ENCODE results near the gene NUDT11. TPM values are rescaled to one million over a fixed set of nuclear protein-coding genes. Genes with fewer than 3 reads are reported as not detected.
"Not testable (repeated sequence)": the region's sequence is repeated elsewhere in the genome, so short reads cannot be mapped to it uniquely, and the experiment has no call there.

The NUDT11 gene
- total and polyA plus RNA-seq, 10 of the 15 experiments (the other 5 are each of a cell fraction or from before 2014, with no cell fraction given) = 0.06 TPM; not detected in 9

DNA sequence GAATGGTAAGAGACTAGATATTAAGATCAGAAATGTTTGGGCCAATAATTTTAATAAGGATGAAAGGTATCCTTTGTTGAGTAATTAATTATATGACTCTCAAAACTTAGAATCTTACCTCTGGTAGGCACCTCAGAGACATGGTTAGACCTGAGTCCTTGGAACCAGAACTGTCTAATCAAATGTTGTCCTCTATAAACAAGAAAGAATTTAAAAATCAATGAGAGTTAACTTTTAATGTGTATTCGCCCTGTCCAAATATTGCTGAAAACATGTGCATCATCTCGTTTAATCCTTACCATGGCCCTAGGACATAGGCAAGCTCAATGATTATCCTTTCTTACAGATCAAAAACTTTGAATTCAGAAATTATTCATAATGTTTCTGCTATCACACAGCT, 24.0 kb upstream of the NUDT11 start (continued):
- no peak for TF ChIP-seq JUND (IDR thresholded peaks at IDR 0.05; ENCODE audit: low read depth, low read length)

DNA sequence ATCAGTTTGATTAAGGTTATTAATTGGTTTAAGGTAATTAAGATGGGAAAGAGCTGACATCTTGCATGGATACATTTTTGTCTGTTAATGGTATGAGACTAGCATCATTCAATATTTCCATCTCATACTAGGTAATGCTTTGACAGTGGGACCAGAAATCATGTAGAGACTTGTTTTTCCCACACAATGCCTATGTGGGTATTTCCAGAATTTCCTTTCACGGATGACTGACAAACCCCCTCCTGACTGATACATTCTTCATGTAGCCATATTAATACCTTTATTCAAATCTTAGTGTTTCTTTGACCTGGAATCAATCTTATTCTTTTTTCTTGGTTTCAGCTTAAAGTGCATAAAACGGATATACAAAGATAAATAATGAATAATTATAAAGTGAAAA, 22.7 kb upstream of the NUDT11 start:
- FAIRE-seq; H2AFZ ChIP-seq (ENCODE audit: control insufficient read depth, low read depth, low read length); POLR2A ChIA-PET; H3K27ac ChIP-seq (ENCODE audit: control insufficient read depth, insufficient read depth); H3K36me3 ChIP-seq (ENCODE audit: control insufficient read depth in 2 of 2, insufficient read depth in 2 of 2, low read length in 1 of 2); H3K9me3 ChIP-seq (replicated peaks; ENCODE audit: control insufficient read depth, insufficient read depth, low read length); H3K9ac ChIP-seq (ENCODE audit: control insufficient read depth, insufficient read depth, low read length); H4K20me1 ChIP-seq (ENCODE audit: control insufficient read depth, insufficient read depth); H3K27me3 ChIP-seq (replicated peaks in 1 of 2; ENCODE audit: control insufficient read depth in 2 of 2, insufficient read depth in 2 of 2, low read length in 1 of 2); H3K4me3 ChIP-seq; CTCF ChIA-PET; H3K4me2 ChIP-seq (ENCODE audit: control insufficient read depth, insufficient read depth); H3K4me1 ChIP-seq (ENCODE audit: control insufficient read depth, insufficient read depth, low read length); SMC1A ChIA-PET (ENCODE audit: uncharacterized antibody, unreplicated experiment); intact Hi-C loops (cut with micrococcal nuclease; ENCODE audit: unreplicated experiment); H3K79me2 ChIP-seq (ENCODE audit: control insufficient read depth, insufficient read depth, low read length); ATAC-seq; in situ Hi-C loops (cut with MboI); DNase-seq (ENCODE audit: low read depth, low spot score); RAD21 ChIA-PET (ENCODE audit: unreplicated experiment); BruUV-seq (replicated peaks): not testable (repeated sequence)
- WGBS (ENCODE audit: insufficient coverage, insufficient replicate concordance, low lambda C conversion rate, missing lambda C conversion rate) = 5% methylated on average over 2 of the region's 2 CpGs

DNA sequence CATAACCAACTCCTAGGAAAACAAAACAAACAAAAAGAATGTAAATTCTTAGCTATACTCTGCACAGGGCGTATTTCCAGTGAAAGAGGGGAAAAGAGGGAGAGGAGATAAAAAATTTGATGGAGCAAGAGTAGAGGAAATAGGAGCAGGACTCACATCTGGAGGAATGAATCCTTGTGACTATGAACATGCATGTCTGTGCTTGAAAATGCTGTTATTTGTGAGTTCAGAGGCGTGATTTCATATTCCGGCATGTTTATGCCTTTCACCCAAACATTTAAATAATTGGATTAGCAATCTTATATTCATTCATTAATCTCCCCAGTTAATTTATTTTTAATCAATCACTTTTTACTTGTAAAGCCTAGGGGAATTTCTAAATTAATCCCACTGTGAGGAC, 11.2 kb upstream of the NUDT11 start:
- SMC1A ChIA-PET (ENCODE audit: uncharacterized antibody, unreplicated experiment) = no interaction called here
- Histone ChIP-seq H3K9me3 (replicated peaks; ENCODE audit: control insufficient read depth, insufficient read depth, low read length) (no peaks in the 10 kb centered on the region), H3K27me3 (replicated peaks in 1 of 2; ENCODE audit: control insufficient read depth in 2 of 2, insufficient read depth in 2 of 2, low read length in 1 of 2) (no peaks in the 10 kb centered on the region), H3K79me2 (ENCODE audit: control insufficient read depth, insufficient read depth, low read length) (no peaks in the 10 kb centered on the region), H3K4me3 (no peak overlapping the region), H3K36me3 (ENCODE audit: control insufficient read depth in 2 of 2, insufficient read depth in 2 of 2, low read length in 1 of 2) (no peaks in the 10 kb centered on the region), H3K9ac (ENCODE audit: control insufficient read depth, insufficient read depth, low read length) (no peak overlapping the region), H4K20me1 (ENCODE audit: control insufficient read depth, insufficient read depth) (no peaks in the 10 kb centered on the region), H3K4me2 (ENCODE audit: control insufficient read depth, insufficient read depth) (no peak overlapping the region), H2AFZ (ENCODE audit: control insufficient read depth, low read depth, low read length) (no peak overlapping the region), H3K4me1 (ENCODE audit: control insufficient read depth, insufficient read depth, low read length) (no peaks in the 10 kb centered on the region), H3K27ac (ENCODE audit: control insufficient read depth, insufficient read depth) (no peak overlapping the region)
- FAIRE-seq (no peak), DNase-seq (ENCODE audit: low read depth, low spot score) (no peak), ATAC-seq (no peak)
- CTCF ChIA-PET = no interaction called here
- intact Hi-C loops (cut with micrococcal nuclease; ENCODE audit: unreplicated experiment) = no loop called here
- POLR2A ChIA-PET = no interaction called here
- RAD21 ChIA-PET (ENCODE audit: unreplicated experiment) = no interaction called here
- 51% methylated on average over 3 of the region's 3 CpGs for WGBS (ENCODE audit: insufficient coverage, insufficient replicate concordance, low lambda C conversion rate, missing lambda C conversion rate)
- BruUV-seq (replicated peaks) = no TSS peak
- in situ Hi-C loops (cut with MboI) = no loop called here
- TF ChIP-seq SMAD1 (IDR thresholded peaks at IDR 0.05; ENCODE audit: low read depth, partially characterized antibody) (no peak), SMARCA5 (IDR thresholded peaks at IDR 0.05) (no peak), GABPA (IDR thresholded peaks at IDR 0.05; ENCODE audit: low read depth) (no peak), TARDBP (IDR thresholded peaks at IDR 0.05; ENCODE audit: borderline replicate concordance) (no peak), RFX5 (IDR thresholded peaks at IDR 0.05; ENCODE audit: low read depth, low read length) (no peak), FOXM1 (IDR thresholded peaks at IDR 0.05; ENCODE audit: low read depth, low read length) (no peak), BACH1 (IDR thresholded peaks at IDR 0.05; ENCODE audit: borderline replicate concordance) (no peak), ZNF217 (IDR thresholded peaks at IDR 0.05) (no peak), EZH2 (IDR thresholded peaks at IDR 0.05; ENCODE audit: borderline replicate concordance, control insufficient read depth, low read depth, low read length) (no peak), EGR1 (IDR thresholded peaks at IDR 0.05; ENCODE audit: borderline replicate concordance in 1 of 2, low read depth in 2 of 2, low read length in 2 of 2) (no peak), NRF1 (conservative IDR thresholded peaks at IDR 0.05; ENCODE audit: low read depth, low read length) (no peak)
- TF ChIP-seq, protein P1, sequence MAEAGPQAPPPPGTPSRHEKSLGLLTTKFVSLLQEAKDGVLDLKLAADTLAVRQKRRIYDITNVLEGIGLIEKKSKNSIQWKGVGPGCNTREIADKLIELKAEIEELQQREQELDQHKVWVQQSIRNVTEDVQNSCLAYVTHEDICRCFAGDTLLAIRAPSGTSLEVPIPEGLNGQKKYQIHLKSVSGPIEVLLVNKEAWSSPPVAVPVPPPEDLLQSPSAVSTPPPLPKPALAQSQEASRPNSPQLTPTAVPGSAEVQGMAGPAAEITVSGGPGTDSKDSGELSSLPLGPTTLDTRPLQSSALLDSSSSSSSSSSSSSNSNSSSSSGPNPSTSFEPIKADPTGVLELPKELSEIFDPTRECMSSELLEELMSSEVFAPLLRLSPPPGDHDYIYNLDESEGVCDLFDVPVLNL (IDR thresholded peaks at IDR 0.05; ENCODE audit: low read depth, low read length) = no peak
- TF ChIP-seq, protein P2, sequence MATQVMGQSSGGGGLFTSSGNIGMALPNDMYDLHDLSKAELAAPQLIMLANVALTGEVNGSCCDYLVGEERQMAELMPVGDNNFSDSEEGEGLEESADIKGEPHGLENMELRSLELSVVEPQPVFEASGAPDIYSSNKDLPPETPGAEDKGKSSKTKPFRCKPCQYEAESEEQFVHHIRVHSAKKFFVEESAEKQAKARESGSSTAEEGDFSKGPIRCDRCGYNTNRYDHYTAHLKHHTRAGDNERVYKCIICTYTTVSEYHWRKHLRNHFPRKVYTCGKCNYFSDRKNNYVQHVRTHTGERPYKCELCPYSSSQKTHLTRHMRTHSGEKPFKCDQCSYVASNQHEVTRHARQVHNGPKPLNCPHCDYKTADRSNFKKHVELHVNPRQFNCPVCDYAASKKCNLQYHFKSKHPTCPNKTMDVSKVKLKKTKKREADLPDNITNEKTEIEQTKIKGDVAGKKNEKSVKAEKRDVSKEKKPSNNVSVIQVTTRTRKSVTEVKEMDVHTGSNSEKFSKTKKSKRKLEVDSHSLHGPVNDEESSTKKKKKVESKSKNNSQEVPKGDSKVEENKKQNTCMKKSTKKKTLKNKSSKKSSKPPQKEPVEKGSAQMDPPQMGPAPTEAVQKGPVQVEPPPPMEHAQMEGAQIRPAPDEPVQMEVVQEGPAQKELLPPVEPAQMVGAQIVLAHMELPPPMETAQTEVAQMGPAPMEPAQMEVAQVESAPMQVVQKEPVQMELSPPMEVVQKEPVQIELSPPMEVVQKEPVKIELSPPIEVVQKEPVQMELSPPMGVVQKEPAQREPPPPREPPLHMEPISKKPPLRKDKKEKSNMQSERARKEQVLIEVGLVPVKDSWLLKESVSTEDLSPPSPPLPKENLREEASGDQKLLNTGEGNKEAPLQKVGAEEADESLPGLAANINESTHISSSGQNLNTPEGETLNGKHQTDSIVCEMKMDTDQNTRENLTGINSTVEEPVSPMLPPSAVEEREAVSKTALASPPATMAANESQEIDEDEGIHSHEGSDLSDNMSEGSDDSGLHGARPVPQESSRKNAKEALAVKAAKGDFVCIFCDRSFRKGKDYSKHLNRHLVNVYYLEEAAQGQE (IDR thresholded peaks at IDR 0.05; ENCODE audit: low read depth, low read length) = no peak
